Activated CD8-positive, alpha-beta memory T cell treated with anti-CD3 and anti-CD28 coated beads, Interleukin-2, amount 50 U/mL, for 4 hours (primary cell): ENCODE measurements around the gene GRIFIN.

Source experiments
- DNase-seq: peaks from one replicate; pipeline ENCODE4 v3.0.0-alpha.2; 2020

Gene GRIFIN

GRCh38 chr7:2432910-2433712 lies 43.1 kb downstream of the GRIFIN start:
- DNase-seq = no peak

GRCh38 chr7:2431260-2431867 lies 44.8 kb downstream of the GRIFIN start:
- DNase-seq = peak; percentile 40

- DNase-seq = no peak
Measured at GRCh38 chr7:2425749-2426148, 50.4 kb downstream of the GRIFIN start.
